ENCODE results near the gene ARAP1.

Gene ARAP1

DNA sequence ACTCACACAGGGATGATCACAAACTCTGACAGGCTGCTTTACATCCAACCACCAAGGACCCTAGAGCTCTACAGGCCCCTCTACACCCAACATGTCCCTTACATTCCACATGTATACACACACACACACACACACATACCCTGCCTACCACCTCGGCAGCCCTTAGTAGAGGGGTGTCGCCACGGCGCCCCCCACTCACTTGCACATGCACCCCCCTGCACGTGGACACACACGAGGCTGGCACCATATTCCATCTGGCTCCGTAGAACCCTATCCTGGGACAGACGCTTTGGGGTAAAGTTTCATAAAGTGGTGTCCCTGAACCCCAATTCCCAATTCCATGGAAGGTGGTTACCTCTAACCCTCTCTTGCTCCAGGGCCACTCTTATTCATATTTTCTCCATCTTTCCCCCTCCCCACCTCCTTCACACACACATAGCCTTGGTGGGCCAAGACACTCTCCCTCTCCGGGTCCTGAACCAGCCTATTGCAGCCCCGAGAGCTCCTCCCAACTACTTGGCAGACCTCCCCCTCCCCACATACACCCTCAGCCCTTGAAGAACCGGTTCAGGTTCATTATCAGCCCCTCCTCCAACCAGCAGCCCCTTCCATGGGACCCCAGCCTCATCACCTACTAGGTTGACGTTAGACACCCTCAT, 78.8 kb downstream of the ARAP1 start:
- no peak for TF ChIP-seq CTCF (IDR thresholded peaks at IDR 0.05; ENCODE audit: low read depth, low read length)
- H3K4me3 ChIP-seq (ENCODE audit: low read depth, low read length) = no peak overlapping the region

GRCh38 chr11:72672597-72673238, 79.5 kb downstream of the ARAP1 start:
- no peak for TF ChIP-seq CTCF (IDR thresholded peaks at IDR 0.05; ENCODE audit: low read depth, low read length)
- H3K4me3 ChIP-seq (ENCODE audit: low read depth, low read length) = no peak overlapping the region

DNA sequence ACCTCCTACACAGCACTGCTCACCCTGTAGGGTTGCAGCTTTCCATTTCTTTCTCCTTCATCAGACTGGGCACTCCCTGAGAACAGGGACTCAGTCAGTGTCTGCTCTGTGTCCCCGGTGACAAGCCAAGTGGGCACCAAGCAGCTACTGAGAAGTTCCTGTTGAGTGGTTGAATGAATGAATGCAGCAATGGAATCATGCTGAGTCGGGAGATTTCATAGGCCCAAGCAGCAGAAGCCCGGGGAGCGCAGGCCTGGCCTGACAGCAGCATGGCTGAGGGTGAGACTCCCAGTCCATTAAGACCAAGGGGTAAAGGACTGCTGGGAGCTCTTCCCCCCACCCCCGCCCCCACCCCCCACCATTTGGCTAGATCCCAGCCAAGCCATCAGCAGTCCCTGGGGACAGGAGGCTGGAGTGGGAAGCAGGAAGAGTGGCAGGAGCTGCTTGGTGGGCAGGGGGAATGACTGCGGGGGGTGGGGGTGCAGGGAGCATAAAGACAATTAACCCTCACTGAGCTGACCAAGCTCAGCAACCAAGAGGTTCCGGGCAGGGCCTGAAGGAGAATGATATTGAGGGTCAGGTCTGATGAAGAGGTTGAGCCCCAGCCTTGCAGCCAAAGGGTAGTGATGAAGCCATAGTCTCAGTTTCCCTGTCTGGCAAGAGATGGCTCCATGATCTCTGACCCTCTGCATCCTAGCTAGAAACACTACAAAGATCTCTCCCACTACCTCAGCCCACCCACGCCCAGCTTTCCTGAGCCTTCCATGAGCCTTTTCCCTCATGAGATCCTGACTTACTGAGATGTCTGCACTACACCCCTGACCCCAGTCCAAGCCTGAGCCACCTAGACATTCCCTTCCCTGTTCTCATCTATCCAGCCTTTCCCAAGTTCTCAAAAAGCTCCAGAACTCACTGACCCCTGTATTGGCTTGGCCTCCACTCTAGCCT, 80.8 kb downstream of the ARAP1 start:
- TF ChIP-seq CTCF (IDR thresholded peaks at IDR 0.05; ENCODE audit: low read depth, low read length) = no peak
- no peak overlapping the region for H3K4me3 ChIP-seq (ENCODE audit: low read depth, low read length)

GRCh38 chr11:72670041-72670440, 82.2 kb downstream of the ARAP1 start:
- no peak overlapping the region for H3K4me3 ChIP-seq (ENCODE audit: low read depth, low read length)
- TF ChIP-seq CTCF (IDR thresholded peaks at IDR 0.05; ENCODE audit: low read depth, low read length) = no peak

DNA sequence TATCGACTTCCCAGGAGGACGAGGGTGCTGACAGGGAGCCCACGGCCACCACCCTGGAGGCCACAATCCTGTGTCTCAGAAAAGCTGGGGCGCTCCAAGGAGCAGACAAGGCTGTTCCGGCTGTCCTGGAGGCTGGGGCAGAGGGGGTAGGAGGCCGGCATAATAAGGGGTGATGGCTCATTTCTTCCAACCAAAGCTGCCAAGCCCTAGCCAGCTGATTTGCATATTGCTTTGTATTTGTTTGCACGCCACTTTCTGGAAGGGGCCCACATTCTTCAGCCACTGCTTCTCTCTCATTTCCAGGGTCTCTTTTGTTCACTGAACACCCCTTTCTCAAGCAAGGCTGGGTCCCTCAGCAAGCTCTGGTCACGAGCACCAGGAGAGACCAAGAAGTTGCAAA, 82.7 kb downstream of the ARAP1 start:
- TF ChIP-seq CTCF (IDR thresholded peaks at IDR 0.05; ENCODE audit: low read depth, low read length) = no peak
- H3K4me3 ChIP-seq (ENCODE audit: low read depth, low read length) = no peak overlapping the region

GRCh38 chr11:72668629-72669347, 83.4 kb downstream of the ARAP1 start:
- H3K4me3 ChIP-seq (ENCODE audit: low read depth, low read length) = no peak overlapping the region
- no peak for TF ChIP-seq CTCF (IDR thresholded peaks at IDR 0.05; ENCODE audit: low read depth, low read length)
